Measurements from ENCODE around the gene SPCS3.

DNA sequence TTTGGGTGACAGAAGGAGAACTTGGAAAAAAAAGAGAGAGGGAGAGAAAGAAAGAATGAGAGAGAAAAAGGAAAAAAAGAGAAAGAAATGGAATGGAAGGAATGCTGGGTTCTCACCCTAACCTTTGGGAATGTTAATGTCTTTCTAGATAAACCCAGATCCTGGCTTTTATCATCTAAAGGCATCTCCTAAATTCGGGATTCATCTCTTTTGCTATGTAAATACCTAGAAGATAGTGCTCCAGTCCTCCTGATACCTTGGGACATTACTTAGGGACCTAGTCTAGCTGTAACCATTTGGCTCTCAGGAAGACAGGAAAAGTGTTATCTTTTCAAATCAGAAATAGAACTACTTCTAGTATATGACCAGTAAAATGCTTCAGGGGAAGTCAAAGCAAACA, 15.8 kb upstream of the SPCS3 start:
- TF ChIP-seq, protein P1, sequence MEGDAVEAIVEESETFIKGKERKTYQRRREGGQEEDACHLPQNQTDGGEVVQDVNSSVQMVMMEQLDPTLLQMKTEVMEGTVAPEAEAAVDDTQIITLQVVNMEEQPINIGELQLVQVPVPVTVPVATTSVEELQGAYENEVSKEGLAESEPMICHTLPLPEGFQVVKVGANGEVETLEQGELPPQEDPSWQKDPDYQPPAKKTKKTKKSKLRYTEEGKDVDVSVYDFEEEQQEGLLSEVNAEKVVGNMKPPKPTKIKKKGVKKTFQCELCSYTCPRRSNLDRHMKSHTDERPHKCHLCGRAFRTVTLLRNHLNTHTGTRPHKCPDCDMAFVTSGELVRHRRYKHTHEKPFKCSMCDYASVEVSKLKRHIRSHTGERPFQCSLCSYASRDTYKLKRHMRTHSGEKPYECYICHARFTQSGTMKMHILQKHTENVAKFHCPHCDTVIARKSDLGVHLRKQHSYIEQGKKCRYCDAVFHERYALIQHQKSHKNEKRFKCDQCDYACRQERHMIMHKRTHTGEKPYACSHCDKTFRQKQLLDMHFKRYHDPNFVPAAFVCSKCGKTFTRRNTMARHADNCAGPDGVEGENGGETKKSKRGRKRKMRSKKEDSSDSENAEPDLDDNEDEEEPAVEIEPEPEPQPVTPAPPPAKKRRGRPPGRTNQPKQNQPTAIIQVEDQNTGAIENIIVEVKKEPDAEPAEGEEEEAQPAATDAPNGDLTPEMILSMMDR (IDR thresholded peaks at IDR 0.05): no peak
- no peak for TF ChIP-seq POLR2AphosphoS5 (IDR thresholded peaks at IDR 0.05)

Measured in sigmoid colon (tissue), 4 donors.